HG02981 (cell line): ENCODE results near the gene MARCKSL1.
"Not testable (repeated sequence)": the region's sequence is repeated elsewhere in the genome, so short reads cannot be mapped to it uniquely, and the experiment has no call there.

Experiments
- ATAC-seq: cut with Tn5 transposase; IDR thresholded peaks from one replicate; pipeline ENCODE4 v1.9.1; 2021; ENCODE audit warnings: mild to moderate bottlenecking, moderate library complexity; ENCODE audit not compliant: unreplicated experiment

Gene MARCKSL1

DNA sequence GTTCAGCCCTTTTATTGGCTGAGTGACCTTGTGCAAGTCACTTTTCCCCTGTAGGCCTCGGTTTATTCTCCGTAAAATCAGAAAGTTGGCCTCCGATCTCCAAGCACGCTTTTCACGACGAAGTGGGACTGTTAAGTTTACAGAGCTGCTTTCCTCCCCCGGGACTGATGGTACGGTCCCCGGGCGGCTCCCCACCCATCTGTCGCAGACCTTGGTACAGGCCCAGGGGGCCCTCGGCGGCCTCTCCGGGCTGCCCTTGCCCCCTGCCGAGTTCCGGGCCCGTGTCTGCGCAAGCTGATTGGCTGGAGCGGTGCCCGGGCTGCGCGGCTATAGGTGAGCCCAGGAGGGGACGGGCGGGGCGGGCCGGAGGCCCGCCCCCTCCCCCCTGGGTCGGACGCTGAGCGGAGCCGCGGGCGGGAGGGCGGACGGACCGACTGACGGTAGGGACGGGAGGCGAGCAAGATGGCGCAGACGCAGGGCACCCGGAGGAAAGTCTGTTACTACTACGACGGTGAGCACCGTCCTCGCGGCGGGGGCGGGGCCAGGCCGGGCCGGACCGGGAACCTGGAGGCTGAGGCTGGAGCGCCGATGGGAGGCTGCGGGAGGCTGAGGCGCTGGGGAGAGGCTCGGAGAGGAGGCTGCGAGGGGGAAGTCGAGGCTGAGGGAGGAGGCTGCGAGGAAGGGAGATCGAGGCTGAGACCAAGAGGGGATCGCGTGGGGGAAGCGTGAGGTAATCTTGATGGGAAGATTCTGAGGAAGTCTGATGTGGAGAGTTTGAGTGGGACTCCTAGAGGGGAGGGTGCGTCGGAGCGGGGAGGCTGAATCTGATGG, 44.1 kb downstream of the MARCKSL1 start, which contains the start of gene HDAC1:
Gene HDAC1, plus strand, starts transcription at position 376 of the 831 bp plus-strand sequence. Its CDS starts 87 bp downstream, at position 463.
- peak; percentile 95 for ATAC-seq

DNA sequence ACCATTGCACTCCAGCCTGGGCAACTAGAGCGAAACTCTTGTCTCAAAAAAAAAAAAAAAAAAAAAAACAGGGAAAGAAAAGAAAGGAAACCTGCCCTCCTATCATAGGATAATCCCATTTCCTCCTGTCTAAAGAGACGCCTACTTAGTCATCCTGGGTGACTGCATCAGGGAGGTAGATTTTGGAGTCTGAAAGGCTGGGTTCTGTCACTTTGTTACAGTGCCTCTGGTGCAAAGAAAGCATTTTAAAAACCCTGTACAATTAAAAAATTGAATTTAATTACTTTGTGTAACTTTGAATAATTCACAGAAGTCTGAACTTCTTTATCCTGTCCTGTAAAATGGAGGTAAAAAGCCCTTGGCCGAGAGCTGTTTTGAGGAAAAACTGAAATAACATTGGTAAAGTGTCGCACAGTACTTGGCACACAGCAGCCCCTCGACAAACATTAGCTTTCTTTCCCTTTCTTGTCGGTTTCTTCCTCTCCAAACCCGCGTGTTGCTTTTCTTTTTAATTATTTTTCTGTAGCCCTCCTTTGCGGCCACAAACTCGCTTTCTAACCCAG, 44.8 kb downstream of the MARCKSL1 start:
- no peak for ATAC-seq

DNA sequence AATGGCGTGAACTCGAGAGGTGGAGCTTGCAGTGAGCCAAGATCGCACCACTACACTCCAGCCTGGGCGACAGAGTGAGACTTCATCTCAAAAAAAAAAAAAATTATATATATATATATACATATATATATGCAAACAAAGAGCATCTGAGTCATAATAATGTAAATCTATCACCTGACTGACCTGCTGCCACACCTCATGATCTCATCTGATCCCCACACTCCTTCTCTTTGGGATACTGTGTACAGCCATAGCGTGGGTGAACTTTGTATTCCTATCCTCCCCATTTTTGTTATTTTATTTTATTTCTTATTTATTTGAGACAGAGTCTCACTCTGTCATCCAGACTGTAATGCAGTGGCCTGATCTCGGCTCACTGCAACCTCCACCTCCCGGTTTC, 46.8 kb downstream of the MARCKSL1 start:
- ATAC-seq = no peak

DNA sequence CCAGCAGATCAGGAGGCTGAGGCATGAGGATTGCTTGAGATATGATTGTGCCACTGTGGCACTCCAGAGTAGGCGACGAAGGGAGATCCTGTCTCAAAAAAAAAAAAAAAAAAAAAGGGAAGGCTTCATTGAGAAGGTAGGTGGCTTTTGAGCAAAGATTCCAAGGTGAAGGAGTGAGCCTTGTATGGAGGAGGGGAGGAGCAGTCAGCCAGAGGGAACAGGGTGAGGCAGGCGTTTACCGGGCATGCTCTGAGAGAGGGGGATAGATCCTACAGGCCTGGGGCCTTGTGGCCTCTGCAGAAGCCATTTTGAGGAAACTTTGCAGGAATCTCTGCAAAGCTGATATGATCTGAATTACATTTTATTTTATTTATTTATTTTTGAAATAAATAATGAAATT, 49.3 kb downstream of the MARCKSL1 start:
- no peak for ATAC-seq

DNA sequence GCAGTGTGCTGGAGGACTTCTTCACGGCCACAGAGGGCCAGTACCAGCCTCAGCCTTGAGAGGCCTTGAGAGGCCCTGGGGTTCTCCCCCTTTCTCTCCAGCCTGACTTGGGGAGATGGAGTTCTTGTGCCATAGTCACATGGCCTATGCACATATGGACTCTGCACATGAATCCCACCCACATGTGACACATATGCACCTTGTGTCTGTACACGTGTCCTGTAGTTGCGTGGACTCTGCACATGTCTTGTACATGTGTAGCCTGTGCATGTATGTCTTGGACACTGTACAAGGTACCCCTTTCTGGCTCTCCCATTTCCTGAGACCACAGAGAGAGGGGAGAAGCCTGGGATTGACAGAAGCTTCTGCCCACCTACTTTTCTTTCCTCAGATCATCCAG, 50.4 kb downstream of the MARCKSL1 start:
- no peak for ATAC-seq

DNA sequence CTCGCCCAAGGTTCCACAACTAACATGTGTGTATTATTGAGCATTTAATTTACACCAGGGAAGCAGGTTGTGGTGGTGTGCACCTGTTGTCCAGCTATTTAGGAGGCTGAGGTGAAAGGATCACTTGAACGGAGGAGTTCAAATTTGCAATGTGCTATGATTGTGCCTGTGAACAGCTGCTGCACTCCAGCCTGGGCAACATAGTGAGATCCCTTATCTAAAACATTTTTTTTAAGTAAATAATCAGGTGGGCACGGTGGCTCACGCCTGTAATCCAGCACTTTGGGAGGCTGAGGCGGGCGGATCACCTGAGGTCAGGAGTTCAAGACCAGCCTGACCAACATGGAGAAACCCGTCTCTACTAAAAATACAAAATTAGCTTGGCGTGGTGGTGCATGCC, 51.3 kb downstream of the MARCKSL1 start:
- ATAC-seq = not testable (repeated sequence)
